Muscle layer of colon (tissue), 2 donors: ENCODE results near the gene TEX11.
"Not testable (repeated sequence)": the region's sequence is repeated elsewhere in the genome, so short reads cannot be mapped to it uniquely, and the experiment has no call there.

Experiments
- H3K27ac ChIP-seq: one replicate; pipeline ENCODE4 v1.7.0; 2013; ENCODE audit warnings: low read depth, mild to moderate bottlenecking, low read length, moderate library complexity
- H3K27me3 ChIP-seq, 2 donors: one replicate each; pipeline ENCODE4 v1.7.0; 2013; ENCODE audit warnings: low read length in 2 of 2, mild to moderate bottlenecking in 2 of 2; ENCODE audit not compliant: insufficient read depth in 2 of 2, control insufficient read depth in 1 of 2
- H3K36me3 ChIP-seq: one replicate; pipeline ENCODE4 v1.7.0; 2013; ENCODE audit warnings: mild to moderate bottlenecking, low read length; ENCODE audit not compliant: insufficient read depth
- H3K4me1 ChIP-seq: one replicate; pipeline ENCODE4 v1.7.0; 2013; ENCODE audit warnings: mild to moderate bottlenecking, low read length; ENCODE audit not compliant: insufficient read depth
- H3K4me3 ChIP-seq, 2 donors: one replicate each; pipeline ENCODE4 v1.7.0; 2013; ENCODE audit warnings: low read length in 2 of 2, low read depth in 1 of 2, mild to moderate bottlenecking in 1 of 2, moderate library complexity in 1 of 2
- H3K9ac ChIP-seq: one replicate; pipeline ENCODE4 v1.7.0; 2013; ENCODE audit warnings: low read length
- H3K9me3 ChIP-seq: one replicate; pipeline ENCODE4 v1.7.0; 2013; ENCODE audit warnings: mild to moderate bottlenecking, low read length
- donor health status: abdominal sarcoma.
- donor health status: Adenocarcinoma of cecum.

The TEX11 gene

DNA sequence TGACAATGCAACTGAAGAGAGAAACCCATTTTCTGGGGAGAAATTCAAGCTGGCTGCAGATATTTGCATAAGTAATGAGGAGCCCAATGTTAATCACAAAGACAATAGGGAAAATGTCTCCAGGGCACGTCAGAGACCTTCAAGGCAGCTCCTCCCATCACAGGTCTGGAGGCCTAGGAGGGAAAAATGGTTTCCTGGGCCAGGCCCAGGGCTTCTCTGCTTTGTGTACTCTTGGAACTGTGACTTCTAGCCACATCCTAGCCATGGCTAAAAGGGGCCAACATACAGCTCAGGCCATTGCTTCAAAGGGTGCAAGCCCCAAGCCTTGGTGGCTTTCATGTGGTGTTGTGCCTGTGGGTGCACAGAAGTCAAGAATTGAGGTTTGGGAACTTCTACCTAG, 321.4 kb downstream of the TEX11 start:
- not testable (repeated sequence) for H3K36me3 ChIP-seq, H3K9me3 ChIP-seq, H3K4me1 ChIP-seq, H3K9ac ChIP-seq, H3K27ac ChIP-seq, H3K4me3 ChIP-seq, H3K27me3 ChIP-seq

DNA sequence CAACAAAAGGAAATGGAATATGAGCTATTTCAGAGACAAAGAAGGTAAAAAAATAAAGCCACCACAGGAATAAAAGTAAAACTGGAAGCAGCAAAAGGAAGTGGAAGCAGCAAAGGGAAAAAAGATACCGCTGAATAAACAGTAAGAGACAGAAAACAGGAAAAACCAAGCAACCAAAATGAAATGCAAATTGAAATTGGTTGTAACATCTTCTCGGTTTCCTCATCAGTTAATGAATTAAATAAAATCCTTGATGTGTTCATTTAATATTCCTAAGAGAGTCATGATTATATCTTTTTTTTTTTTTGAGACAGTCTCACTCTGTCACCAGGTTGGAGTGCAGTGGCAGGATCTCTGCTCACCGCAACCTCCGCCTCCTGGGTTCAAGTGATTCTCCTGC, 331.1 kb downstream of the TEX11 start:
- peaks cover 9% of the 10 kb centered on the region for H3K9me3 ChIP-seq

DNA sequence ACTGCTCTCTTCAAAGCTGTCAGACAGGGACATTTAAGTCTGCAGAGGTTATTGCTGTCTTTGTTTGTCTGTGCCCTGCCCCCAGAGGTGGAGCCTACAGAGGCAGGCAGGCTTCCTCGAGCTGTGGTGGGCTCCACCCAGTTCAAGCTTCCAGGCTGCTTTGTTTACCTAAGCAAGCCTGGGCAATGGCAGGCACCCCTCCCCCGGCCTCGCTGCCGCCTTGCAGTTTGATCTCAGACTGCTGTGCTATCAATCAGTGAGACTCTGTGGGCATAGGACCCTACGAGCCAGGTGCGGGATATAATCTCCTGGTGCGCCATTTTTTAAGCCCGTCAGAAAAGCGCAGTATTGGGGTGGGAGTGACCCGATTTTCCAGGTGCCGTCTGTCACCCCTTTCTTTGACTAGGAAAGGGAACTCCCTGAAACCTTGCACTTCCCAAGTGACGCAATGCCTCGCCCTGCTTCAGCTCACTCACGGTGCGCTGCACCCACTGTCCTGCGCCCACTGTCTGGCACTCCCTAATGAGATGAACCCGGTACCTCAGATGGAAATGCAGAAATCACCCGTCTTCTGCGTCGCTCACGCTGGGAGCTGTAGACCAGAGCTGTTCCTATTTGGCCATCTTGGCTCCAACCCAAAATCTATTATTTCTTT, 338.5 kb downstream of the TEX11 start:
- not testable (repeated sequence) for H3K36me3 ChIP-seq, H3K27ac ChIP-seq, H3K9ac ChIP-seq, H3K4me1 ChIP-seq, H3K4me3 ChIP-seq, H3K9me3 ChIP-seq, H3K27me3 ChIP-seq

More for the DNA sequence above, 331.1 kb downstream of the TEX11 start:
- Histone ChIP-seq H3K36me3 (no peaks in the 10 kb centered on the region), H3K27me3 (no peaks in the 10 kb centered on the region), H3K4me1 (no peaks in the 10 kb centered on the region), H3K27ac (no peak overlapping the region), H3K9ac (no peak overlapping the region), H3K4me3 (no peak overlapping the region)

DNA sequence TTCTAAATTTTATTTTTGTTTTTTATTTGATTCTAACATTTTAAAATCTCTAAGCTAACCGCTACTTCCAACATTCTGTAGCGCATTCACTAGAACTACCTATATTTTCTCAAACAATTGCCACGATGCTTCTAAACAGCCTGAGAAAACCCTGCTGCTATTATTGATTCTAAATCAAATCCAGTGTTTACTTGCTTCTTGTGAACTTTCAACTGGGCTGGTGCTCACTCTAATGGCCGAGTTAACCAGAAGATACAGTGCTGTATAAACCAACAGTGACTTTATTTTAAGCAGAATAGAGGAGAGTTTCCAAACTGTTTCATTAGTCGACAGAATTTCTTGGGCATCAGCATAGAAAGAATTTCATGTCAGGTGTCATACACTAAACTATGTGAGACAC, 353.6 kb downstream of the TEX11 start:
- H3K4me3 ChIP-seq: no peak overlapping the region
- no peaks in the 10 kb centered on the region for H3K27me3 ChIP-seq
- H3K36me3 ChIP-seq: no peaks in the 10 kb centered on the region
- no peaks in the 10 kb centered on the region for H3K9me3 ChIP-seq
- no peak overlapping the region for H3K9ac ChIP-seq
- no peaks in the 10 kb centered on the region for H3K4me1 ChIP-seq
- H3K27ac ChIP-seq: no peak overlapping the region

DNA sequence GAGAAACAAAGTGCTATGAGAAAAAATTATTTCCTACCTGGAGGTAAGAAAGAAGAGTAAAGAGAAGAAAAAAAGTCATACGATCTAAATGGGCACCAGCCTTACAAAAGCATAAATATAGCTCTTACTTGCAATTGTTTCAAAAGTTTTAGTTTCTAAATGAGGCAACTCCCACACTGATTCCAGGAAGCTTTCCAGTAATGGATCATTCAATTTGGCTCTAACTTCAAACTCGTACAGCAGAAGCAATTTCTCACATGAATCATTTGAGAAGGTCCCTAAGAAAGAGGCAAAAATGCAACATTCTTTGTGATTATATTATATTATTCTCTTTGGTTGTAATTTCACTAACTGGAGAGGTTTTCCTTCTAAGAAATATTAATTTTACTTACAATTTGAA, 354.0 kb downstream of the TEX11 start:
- H3K4me3 ChIP-seq: no peak overlapping the region
- no peaks in the 10 kb centered on the region for H3K4me1 ChIP-seq
- no peaks in the 10 kb centered on the region for H3K36me3 ChIP-seq
- H3K27me3 ChIP-seq: no peaks in the 10 kb centered on the region
- H3K27ac ChIP-seq: no peak overlapping the region
- H3K9ac ChIP-seq: no peak overlapping the region
- no peaks in the 10 kb centered on the region for H3K9me3 ChIP-seq

DNA sequence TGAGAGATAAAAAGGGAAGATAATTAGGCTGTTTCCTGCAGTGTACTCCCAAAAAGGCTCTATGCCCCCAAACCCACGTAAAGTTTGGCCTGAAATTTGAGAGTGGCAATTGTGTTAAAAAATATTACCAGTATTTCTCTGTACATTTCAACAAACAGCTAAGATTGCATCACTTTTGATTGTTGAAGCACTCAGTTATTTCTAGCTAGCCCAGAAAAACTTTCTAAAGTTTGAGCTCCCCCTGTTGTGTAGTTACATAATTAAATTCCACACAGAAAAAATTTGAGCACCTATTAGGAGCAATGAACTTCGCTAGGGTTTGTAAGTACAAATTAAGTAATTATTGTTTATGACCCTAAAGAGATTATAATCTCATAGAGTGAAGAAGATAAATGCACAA, 354.4 kb downstream of the TEX11 start:
- H3K27me3 ChIP-seq: no peaks in the 10 kb centered on the region
- no peak overlapping the region for H3K27ac ChIP-seq
- H3K36me3 ChIP-seq: no peaks in the 10 kb centered on the region
- H3K4me1 ChIP-seq: no peaks in the 10 kb centered on the region
- no peak overlapping the region for H3K4me3 ChIP-seq
- no peaks in the 10 kb centered on the region for H3K9me3 ChIP-seq
- no peak overlapping the region for H3K9ac ChIP-seq

DNA sequence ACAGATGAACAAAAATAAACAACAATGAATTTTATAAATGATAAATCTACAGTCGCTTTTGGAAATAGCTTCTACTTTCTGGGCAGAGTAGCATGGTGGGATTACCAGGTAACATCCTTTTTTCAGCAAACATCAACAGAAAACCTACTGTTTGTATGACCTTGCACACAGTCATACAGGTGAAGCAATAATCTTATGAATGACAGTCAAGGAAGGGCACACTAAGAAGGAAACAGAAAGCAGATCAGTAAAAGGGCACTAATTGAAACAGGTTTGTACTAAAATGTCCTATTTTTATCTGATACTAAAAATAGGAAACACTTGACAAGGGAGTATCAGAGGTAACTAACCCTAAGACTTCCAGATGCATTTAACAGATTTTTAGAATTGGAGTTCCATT, 355.0 kb downstream of the TEX11 start:
- Histone ChIP-seq H3K27ac (no peak overlapping the region), H3K36me3 (no peaks in the 10 kb centered on the region)

DNA sequence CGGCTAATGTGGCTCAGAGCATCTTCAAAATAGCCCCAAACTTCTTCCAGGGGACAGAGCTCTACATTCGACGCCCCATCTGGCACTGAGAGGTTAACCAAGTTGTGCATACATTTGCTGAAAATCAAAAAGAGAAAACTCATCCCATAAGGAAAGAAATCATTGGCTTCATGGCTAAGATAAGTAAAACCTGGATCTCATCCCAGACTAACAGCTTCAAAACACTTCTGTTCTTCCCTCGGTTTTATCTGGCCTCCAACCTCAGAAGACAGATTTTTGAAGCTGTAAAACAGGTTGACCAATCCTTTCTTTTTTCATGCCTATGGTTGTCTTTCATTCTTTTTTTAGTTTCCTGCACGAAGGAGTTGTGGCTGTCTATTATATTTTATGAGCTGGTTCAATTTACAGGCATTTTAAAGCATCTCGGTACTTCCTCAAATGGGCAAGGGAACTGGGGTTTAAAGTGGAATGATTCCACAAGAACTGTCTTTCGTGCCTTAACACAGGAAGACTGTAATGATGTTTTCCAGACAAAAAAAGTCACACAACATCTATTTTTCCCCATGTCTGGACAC, 356.3 kb downstream of the TEX11 start:
- H3K27ac ChIP-seq: no peak overlapping the region
- H3K36me3 ChIP-seq: no peaks in the 10 kb centered on the region
- no peak overlapping the region for H3K9ac ChIP-seq
- H3K9me3 ChIP-seq: no peaks in the 10 kb centered on the region
- H3K4me1 ChIP-seq: no peaks in the 10 kb centered on the region
- no peaks in the 10 kb centered on the region for H3K27me3 ChIP-seq
- no peak overlapping the region for H3K4me3 ChIP-seq

More for the DNA sequence above, 355.0 kb downstream of the TEX11 start:
- H3K9me3 ChIP-seq: no peaks in the 10 kb centered on the region
- no peaks in the 10 kb centered on the region for H3K4me1 ChIP-seq
- no peak overlapping the region for H3K9ac ChIP-seq
- no peak overlapping the region for H3K4me3 ChIP-seq
- no peaks in the 10 kb centered on the region for H3K27me3 ChIP-seq

DNA sequence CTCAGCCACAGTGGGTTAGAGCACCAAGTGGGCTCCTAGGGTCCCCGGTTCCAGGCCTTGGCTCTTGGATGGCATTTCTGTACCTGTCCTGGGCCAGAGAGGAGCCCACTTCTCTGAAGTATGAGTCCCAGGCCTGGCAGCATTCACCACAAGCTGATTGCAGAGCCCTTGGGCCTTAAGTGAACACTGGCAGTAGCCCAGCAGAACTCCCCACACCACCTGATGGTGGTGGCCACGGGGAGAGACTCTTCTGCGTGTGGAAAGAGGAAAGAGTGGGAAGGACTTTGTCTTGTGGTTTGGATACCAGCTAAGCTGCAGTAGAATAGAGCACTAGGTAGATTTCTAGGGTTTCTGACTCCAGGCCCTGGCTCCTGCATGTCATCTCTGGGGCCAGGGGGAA, 359.1 kb downstream of the TEX11 start:
- Histone ChIP-seq H3K27me3 (no peaks in the 10 kb centered on the region), H3K9me3 (no peaks in the 10 kb centered on the region), H3K36me3 (no peaks in the 10 kb centered on the region), H3K4me1 (no peaks in the 10 kb centered on the region), H3K27ac (no peak overlapping the region), H3K4me3 (no peak overlapping the region), H3K9ac (no peak overlapping the region)

DNA sequence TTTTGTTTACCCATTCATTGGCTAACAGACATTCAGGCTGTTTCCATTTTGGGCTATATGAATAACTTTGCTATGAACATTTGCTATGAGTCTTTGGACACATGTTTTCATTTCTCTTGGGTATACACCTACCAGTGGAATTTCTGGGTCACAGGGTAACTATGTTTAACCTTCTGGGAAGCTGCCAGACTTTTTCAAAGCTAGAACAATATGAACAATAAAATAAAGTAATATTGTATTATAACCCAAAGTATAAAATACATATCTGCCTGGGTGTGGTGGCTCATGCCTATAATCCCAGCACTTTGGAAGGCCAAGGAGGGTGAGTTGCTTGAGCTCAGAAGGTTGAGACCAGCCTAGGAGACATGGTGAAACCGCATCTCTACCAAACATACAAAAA, 373.3 kb downstream of the TEX11 start:
- Histone ChIP-seq H3K4me1 (no peaks in the 10 kb centered on the region), H3K36me3 (no peaks in the 10 kb centered on the region), H3K9me3 (no peaks in the 10 kb centered on the region), H3K9ac (no peak overlapping the region), H3K27me3 (no peaks in the 10 kb centered on the region), H3K27ac (no peak overlapping the region), H3K4me3 (no peak overlapping the region)

DNA sequence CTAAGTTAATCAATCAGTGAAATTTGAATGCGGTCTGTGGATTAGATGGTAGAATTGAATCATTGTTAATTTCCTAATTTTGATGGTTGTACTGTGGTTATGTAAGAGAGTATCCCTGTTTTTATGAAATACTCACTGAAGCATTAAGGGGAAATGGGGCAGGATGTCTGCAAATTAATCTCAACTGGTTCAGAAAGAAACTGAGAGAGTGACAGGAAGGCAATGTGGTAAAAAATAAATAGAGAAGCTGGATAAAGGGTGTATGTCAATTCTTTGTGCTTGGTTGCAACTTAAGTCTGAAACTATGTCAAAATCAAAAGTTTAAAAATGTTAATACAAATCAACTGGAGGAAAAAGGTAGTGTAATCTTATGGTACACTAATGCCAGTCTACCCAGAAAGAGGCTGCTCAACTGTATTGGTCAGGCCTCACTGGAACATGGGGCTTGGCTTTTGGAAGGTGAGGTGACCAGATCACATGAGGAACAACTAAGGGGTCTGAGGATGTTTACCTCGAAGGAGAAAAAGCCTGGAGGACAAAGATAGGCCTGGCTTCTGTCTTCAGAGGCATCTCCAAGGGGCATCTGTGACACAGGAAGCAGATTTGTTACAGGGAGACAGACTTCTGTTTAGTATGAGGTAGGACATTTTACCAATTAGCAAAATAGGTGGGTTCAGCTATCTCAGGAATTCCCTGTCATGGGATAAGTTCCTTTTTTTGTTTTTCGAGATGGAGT, 380.7 kb downstream of the TEX11 start:
- no peak overlapping the region for H3K9ac ChIP-seq
- no peaks in the 10 kb centered on the region for H3K9me3 ChIP-seq
- no peak overlapping the region for H3K27ac ChIP-seq
- no peak overlapping the region for H3K4me3 ChIP-seq
- no peaks in the 10 kb centered on the region for H3K4me1 ChIP-seq
- no peaks in the 10 kb centered on the region for H3K36me3 ChIP-seq
- no peaks in the 10 kb centered on the region for H3K27me3 ChIP-seq

DNA sequence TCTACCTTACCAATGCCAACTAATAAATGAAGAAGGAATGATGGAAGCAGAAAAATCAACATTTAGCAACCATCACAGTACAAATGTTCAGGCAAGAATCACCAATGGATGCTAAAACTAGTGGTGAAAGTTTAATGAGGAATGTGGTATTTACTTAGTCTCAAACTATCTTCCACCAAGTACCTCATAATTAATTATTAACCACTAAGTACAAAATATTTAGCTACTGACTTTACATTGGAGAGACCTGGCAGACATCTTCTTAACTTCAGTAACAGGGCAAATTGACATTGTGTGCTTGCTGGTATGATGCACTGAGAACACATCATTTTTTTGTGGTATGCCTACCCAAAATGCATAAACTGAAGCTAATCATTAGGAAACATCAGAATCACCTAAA, 381.5 kb downstream of the TEX11 start:
- Histone ChIP-seq H3K9me3 (no peaks in the 10 kb centered on the region), H3K4me3 (no peak overlapping the region), H3K27ac (no peak overlapping the region), H3K27me3 (no peaks in the 10 kb centered on the region), H3K4me1 (no peaks in the 10 kb centered on the region), H3K36me3 (no peaks in the 10 kb centered on the region), H3K9ac (no peak overlapping the region)
